NCI-H1048 (cell line): Measurements from ENCODE around the gene VPS51.
"Not testable (repeated sequence)": the region's sequence is repeated elsewhere in the genome, so short reads cannot be mapped to it uniquely, and the experiment has no call there.

Source experiments
- DNase-seq: peaks from one replicate; lab custom pipeline; 2025; lab: John Stamatoyannopoulos, UW

VPS51 gene

GRCh38 chr11:65107751-65108468, 11.9 kb downstream of the VPS51 start:
- no peak for DNase-seq

- DNase-seq, result no peak
Observed at GRCh38 chr11:65108469-65109123, 12.6 kb downstream of the VPS51 start.

- DNase-seq, result no peak
Observed at GRCh38 chr11:65109231-65110198, 13.5 kb downstream of the VPS51 start.

DNA sequence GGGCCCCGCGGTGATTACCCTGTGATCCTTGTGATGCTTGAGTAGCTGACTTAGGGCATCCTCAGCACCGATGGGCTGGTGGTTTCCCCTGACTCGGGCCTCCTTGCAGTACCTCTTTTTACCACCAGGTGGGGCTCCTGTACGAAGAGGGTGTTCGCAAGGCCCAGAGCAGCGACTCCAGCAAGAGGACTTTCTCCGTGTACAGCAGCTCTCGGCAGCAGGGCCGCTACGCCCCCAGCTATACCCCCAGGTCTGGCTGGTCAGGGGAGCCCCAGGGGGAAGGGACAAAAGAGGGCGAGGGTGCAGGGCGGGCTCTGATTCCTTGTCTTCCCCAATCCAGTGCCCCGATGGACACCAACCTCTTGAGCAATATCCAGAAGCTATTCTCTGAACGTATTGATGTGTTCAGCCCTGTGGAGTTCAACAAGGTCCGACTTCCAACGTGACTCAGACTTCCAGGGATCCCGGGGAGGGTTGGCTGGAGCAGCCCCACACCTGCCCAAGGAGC, 14.4 kb downstream of the VPS51 start:
- peak; percentile 50 for DNase-seq

DNA sequence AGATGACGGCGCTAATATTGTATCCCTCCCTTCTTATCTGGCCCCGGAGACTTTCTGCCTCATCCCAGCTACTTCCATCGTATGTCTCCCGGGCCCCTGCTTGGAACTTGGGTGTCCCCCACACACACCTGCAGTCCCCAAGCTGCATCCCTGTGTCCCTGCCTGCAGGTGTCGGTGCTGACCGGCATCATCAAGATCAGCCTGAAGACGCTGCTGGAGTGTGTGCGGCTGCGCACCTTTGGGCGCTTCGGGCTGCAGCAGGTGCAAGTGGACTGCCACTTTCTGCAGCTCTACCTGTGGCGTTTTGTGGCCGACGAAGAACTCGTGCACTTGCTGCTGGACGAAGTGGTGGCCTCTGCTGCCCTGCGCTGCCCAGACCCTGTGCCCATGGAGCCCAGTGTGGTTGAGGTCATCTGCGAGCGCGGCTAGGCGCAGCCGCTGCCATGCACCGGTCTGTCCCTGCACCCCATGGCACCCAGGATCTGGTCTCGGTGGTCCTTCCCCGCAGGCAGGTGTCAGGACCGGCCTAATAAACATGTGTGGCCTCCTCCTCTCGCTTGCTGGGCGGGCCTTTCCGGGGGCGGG, 15.2 kb downstream of the VPS51 start:
- DNase-seq, result no peak

DNA sequence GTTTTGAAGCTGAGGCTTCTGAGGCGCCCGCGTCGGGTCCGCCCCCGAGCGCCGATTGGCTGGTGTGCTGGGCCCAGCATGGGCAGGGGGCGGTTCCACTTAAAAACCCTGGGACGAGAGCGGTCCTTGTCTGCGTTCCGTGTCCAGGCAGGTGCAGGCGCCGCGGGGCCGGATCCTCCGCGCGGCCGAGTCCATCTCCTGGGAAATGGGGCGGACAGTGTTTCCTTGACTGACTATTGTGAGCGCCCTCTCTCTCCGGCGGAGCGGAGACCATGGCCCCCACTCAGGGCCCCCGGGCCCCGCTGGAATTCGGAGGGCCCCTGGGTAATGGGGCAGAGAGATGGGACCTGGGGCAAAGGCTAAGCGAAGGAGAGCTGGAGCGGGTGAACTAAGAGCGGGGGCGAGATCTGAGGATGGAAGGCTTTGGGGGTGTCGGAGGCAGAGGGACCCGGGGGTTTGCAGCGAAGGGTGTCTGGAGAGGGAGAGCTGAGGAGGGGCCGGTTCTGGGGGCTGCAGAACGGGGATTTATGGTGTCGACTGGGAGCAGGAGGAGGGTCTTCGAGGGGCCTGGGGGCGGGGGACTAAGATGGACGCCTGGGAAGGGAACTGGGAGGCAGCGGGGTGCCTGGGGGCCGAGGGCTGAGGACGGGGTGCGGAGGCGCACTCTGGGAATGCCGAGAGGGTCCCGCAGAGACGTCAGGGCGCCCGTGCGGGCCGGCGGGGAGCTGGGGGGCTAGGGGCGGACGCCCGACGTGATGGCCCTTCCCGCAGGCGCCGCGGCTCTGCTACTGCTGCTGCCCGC, 15.9 kb downstream of the VPS51 start, which contains the start of gene TM7SF2:
TM7SF2 (plus strand) TSS at position 129 of the 802 bp plus-strand sequence; CDS start at position 273, 144 bp downstream.
- peak; percentile 92 for DNase-seq

- no peak for DNase-seq
Observed at GRCh38 chr11:65112546-65113360, 16.7 kb downstream of the VPS51 start.

GRCh38 chr11:65113361-65113756, 17.3 kb downstream of the VPS51 start:
- no peak for DNase-seq

DNA sequence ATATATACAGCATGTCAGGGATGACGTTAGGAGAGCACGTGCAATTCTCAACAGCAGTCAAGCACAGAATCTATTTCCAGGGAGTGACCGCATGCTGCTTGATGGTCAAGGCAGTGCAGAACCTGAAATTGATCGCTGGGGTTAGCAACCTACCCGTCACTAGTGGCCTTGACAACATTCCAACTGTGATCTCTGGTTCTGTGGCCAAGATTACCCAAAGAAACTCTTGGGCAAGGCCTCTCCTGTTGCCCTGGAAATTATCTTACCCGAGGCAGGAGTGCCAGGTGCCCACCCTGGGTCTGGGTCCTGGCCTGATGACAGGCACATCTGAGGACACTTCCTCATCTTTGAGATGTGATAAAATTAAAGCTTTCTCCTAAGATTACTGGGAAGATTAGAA, 17.8 kb downstream of the VPS51 start:
- DNase-seq, result no peak

DNA sequence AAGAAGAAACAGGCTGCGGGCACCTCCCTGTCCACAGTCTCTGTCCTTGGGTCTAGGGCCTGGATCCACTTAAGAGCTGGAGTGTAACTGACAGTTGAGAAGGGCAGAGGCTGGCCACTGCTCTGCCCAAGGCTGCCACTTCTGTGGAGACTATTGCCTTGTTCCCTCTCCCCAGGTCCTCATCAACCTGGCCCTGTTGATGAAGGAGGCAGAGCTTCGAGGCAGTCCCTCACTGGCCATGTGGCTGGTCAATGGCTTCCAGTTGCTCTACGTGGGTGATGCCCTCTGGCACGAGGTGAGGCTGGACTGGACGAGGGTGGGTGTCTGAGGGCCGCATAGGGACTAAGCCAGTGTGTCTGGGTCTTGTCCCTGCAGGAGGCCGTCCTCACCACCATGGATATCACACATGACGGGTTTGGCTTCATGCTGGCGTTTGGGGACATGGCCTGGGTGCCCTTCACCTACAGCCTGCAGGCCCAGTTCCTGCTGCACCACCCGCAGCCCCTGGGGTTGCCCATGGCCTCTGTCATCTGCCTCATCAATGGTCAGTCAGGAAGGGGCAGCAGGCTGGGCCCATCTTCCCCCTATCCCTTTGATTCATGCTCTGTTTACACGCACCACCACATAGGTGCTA, 18.6 kb downstream of the VPS51 start:
- no peak for DNase-seq

DNA sequence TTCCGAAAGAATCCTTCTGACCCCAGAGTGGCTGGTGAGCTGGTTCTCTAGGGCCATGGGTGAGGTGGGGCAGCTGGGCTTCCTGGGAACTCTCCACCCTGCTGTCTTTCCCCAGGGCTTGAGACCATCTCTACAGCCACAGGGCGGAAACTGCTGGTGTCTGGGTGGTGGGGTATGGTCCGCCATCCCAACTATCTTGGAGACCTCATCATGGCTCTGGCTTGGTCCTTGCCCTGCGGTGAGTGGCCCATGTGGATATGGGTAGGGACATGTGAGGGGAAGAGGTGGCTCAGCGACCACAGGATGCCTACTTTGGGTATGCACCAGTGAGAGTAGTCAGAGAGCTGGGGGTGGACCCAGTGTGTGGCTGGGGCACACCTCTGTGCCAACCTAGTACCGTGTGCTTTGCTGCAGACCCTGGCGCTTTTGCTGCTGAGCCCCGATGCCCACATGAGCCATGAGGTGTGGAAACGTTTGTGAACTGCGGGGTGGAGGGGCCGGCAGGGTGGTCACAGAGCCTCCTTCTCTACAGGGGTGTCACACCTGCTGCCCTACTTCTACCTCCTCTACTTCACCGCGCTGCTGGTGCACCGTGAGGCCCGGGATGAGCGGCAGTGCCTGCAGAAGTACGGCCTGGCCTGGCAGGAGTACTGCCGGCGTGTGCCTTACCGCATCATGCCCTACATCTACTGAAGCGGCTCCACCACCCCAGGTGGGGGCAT, 19.5 kb downstream of the VPS51 start:
- no peak for DNase-seq

DNA sequence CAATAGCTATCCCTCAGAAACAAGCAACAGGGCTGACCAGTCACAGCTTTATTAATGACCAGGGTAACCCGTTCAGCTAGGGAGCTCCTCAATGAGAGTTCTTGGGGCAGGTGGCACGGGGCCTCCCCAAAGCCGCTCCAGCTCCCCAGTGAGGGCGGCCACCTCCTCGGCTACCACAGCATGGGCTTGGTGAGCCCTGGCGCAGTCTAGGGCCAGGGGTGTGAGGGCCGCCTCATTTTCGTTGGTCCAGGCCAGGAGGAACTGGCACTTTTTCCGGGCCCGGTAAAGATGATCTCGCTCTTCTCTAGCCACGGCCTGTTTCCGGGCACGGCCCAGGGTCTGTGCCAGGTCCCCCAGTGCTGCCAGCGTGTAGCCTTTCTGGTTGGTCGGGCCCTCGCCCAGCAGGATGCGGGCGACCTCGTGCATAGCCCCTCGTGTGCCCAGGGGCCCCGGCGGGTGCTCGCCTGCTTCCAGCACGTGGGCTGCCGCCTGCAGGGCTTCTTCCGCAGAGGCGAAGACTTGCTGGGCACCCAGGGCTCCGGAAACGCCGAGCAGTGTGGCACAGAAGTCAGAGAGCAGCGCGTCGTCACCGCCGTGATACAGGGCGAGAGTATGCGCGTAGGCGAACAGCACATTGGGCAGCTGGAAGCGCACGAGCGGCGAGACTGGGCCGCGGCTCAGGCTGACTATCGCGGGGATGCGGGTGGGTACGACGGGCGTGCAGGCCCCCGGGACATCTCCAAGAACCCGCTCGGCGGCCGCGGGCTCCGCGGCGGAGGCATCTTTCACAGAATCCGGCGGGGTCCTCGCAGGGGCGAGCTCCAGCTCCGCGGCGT, 20.6 kb downstream of the VPS51 start:
- DNase-seq, result no peak

GRCh38 chr11:65117206-65118096, 21.4 kb downstream of the VPS51 start, which contains the start of gene ZNHIT2:
TSS of gene ZNHIT2 (minus strand) at chr11:65117701. CDS start at chr11:65117653, 48 bp downstream.
- peak; percentile 99 for DNase-seq

- DNase-seq, result no peak
Observed at GRCh38 chr11:65118097-65118837, 22.3 kb downstream of the VPS51 start.

- DNase-seq, result not testable (repeated sequence)
Observed at GRCh38 chr11:65118891-65119669, 23.1 kb downstream of the VPS51 start.
